SK-N-SH treated with all-trans-retinoic acid at 6 μM for 48 hours (cell line): ENCODE measurements around the gene PPARGC1A.

Experiments used
- ATAC-seq: fragments of 200-7000 bp; cut with Tn5 transposase; 3 replicates; pipeline ENCODE4 v1.9.1; 2020; ENCODE audit warnings: mild to moderate bottlenecking, moderate library complexity
- ARNTL ChIP-seq: fragments of 450-650 bp; formaldehyde crosslinking; IDR thresholded peaks from 2 replicates; pipeline ENCODE4 v1.5.0; 2020; ENCODE audit warnings: low read depth, mild to moderate bottlenecking, moderate library complexity, borderline replicate concordance
- BACH2 ChIP-seq: fragments of 250-450 bp; sonication (Bioruptor Pico); IDR thresholded peaks from 2 replicates; pipeline ENCODE4 v1.9.0; 2021; ENCODE audit warnings: mild to moderate bottlenecking, borderline replicate concordance
- CREB5 ChIP-seq: fragments of 250-450 bp; sonication (Bioruptor Pico); IDR thresholded peaks from 2 replicates; pipeline ENCODE4 v1.5.1; 2020; ENCODE audit warnings: low read depth, mild to moderate bottlenecking, moderate library complexity
- CSDC2 ChIP-seq: fragments of 250-450 bp; sonication (Bioruptor Pico); IDR thresholded peaks from 2 replicates; pipeline ENCODE4 v1.5.0; 2020; ENCODE audit warnings: mild to moderate bottlenecking, moderate library complexity
- CSRNP3 ChIP-seq: fragments of 250-450 bp; sonication (Bioruptor Pico); IDR thresholded peaks from 2 replicates; pipeline ENCODE4 v1.5.1; 2021; ENCODE audit warnings: mild to moderate bottlenecking, moderate library complexity
- ESRRG ChIP-seq: fragments of 250-450 bp; sonication (Bioruptor Pico); IDR thresholded peaks from 2 replicates; pipeline ENCODE4 v1.6.1; 2021; ENCODE audit warnings: mild to moderate bottlenecking
- GLIS3 ChIP-seq: fragments of 250-450 bp; sonication (Bioruptor Pico); IDR thresholded peaks from 2 replicates; pipeline ENCODE4 v1.5.0; 2020; ENCODE audit warnings: mild to moderate bottlenecking, moderate library complexity
- ISL1 ChIP-seq: fragments of 250-450 bp; sonication (Bioruptor Pico); IDR thresholded peaks from 2 replicates; pipeline ENCODE4 v2.1.2; 2022; ENCODE audit warnings: mild to moderate bottlenecking, moderate library complexity
- PPARA ChIP-seq: fragments of 250-450 bp; sonication (Bioruptor Pico); IDR thresholded peaks from 2 replicates; pipeline ENCODE4 v1.5.0; 2020; ENCODE audit warnings: mild to moderate bottlenecking, borderline replicate concordance
- RARB ChIP-seq: fragments of 250-450 bp; sonication (Bioruptor Pico); IDR thresholded peaks from 2 replicates; pipeline ENCODE4 v1.8.0; 2021; ENCODE audit warnings: mild to moderate bottlenecking, moderate library complexity
- SNAI2 ChIP-seq: fragments of 250-450 bp; sonication (Bioruptor Pico); IDR thresholded peaks from 2 replicates; pipeline ENCODE4 v1.5.0; 2020; ENCODE audit warnings: mild to moderate bottlenecking, moderate library complexity
- TCF4 ChIP-seq: fragments of 250-450 bp; sonication (Bioruptor Pico); IDR thresholded peaks from 2 replicates; pipeline ENCODE4 v1.8.0; 2021; ENCODE audit warnings: mild to moderate bottlenecking, moderate library complexity, borderline replicate concordance
- TOX ChIP-seq: fragments of 250-450 bp; sonication (Bioruptor Pico); IDR thresholded peaks from 2 replicates; pipeline ENCODE4 v1.8.0; 2021; ENCODE audit warnings: mild to moderate bottlenecking, moderate library complexity, borderline replicate concordance
- TSHZ2 ChIP-seq: fragments of 250-450 bp; sonication (Bioruptor Pico); IDR thresholded peaks from 2 replicates; pipeline ENCODE4 v1.5.0; 2020; ENCODE audit warnings: mild to moderate bottlenecking, moderate library complexity
- ZC3H10 ChIP-seq: fragments of 250-450 bp; sonication (Bioruptor Pico); IDR thresholded peaks from 2 replicates; pipeline ENCODE4 v1.5.1; 2021; ENCODE audit warnings: mild to moderate bottlenecking, moderate library complexity
- ZFP3 ChIP-seq: fragments of 250-450 bp; sonication (Bioruptor Pico); IDR thresholded peaks from 2 replicates; pipeline ENCODE4 v1.5.0; 2020; ENCODE audit warnings: mild to moderate bottlenecking, moderate library complexity
- ZFP30 ChIP-seq: fragments of 450-650 bp; formaldehyde crosslinking; IDR thresholded peaks from 2 replicates; pipeline ENCODE4 v1.5.0; 2022; ENCODE audit warnings: mild to moderate bottlenecking, moderate library complexity
- ZNF70 ChIP-seq: fragments of 450-650 bp; formaldehyde crosslinking; IDR thresholded peaks from 2 replicates; pipeline ENCODE4 v1.5.0; 2020; ENCODE audit warnings: mild to moderate bottlenecking, moderate library complexity
- ZNF8 ChIP-seq: fragments of 450-650 bp; formaldehyde crosslinking; IDR thresholded peaks from 2 replicates; pipeline ENCODE4 v1.5.0; 2020; ENCODE audit warnings: mild to moderate bottlenecking, moderate library complexity
- TF ChIP-seq, protein P1 (sequence below): fragments of 250-450 bp; sonication (Bioruptor Pico); IDR thresholded peaks from 2 replicates; pipeline ENCODE4 v1.8.0; 2020; ENCODE audit warnings: mild to moderate bottlenecking, moderate library complexity, borderline replicate concordance

The PPARGC1A gene

DNA sequence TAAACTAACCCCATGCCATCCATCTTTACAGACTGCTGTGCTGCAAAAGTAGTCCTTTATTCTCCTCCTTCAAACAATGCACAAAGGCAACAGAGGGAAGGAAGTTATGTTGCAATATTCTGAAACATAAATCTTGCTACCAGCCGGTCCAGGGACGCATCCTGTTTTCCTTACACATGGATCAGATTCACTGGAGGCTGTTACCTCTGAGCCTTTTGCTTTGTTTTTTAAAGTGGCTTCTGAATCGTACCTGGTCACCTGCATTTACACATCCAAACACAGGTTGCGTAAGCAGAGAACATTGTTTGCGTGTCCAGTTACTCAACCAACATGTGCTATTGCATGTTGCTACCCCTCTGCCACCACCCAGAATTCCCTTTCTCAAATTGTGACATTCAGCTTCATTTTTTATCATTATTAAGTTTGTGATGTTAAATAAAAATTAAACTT is 8.8 kb downstream of the PPARGC1A start:
- TF ChIP-seq CSRNP3 (CRISPR knock-in tag) (no peak), ESRRG (CRISPR knock-in tag) (no peak), TCF4 (no peak), RARB (CRISPR knock-in tag) (no peak), SNAI2 (CRISPR knock-in tag) (no peak), PPARA (CRISPR knock-in tag) (no peak), TOX (no peak), ISL1 (no peak), ZC3H10 (CRISPR knock-in tag) (no peak), ZNF70 (CRISPR knock-in tag) (no peak), CREB5 (CRISPR knock-in tag) (no peak), BACH2 (CRISPR knock-in tag) (no peak)
- TF ChIP-seq, all 23 proteins: peak for 0
- no peak for ATAC-seq

DNA sequence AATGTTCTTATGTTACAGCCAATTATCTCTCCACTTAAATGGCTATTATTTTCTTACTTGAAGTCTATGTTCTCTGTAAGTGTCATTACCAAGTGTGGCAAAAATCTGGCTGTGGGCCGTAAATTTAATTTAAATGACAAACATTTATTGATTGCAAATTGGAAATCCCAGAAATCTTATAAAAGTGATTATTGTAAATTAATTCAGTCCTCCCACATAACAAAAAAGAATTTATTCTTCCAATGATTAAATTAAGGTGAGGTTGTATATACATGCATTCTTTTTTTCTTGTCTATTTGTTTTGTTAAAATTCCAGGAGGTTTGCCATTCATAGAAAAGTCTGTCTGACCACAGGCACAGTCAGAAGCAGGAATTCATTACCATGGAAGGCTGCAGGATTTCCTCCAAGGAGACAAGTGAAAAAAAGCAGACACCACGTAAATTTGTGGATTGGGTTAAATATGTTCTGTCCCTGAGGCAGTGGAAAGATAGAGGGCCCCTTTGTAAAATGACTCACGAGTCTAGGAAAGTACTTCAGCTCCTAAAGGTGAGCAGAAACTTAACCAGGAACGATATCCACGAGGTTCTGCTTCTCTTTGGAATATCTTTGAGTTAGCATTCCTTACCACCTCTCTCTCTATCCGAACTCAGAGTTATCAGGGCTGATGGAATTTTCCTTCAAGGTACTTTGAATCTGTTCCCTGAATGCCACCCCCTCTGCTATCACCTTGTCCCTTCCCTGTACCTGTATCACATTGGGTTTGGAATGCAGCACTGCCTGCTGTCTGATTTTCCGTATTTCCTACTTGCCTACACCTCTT is 10.7 kb downstream of the PPARGC1A start:
- ATAC-seq: no peak
- TF ChIP-seq CSDC2 (CRISPR knock-in tag) (no peak), GLIS3 (CRISPR knock-in tag) (no peak), TOX (no peak), TSHZ2 (no peak), TCF4 (peak; percentile 37; the same call in 1 of the 2 replicates), PPARA (CRISPR knock-in tag) (no peak), ZFP30 (CRISPR knock-in tag) (no peak), ISL1 (peak; percentile 63), CREB5 (CRISPR knock-in tag) (0 out of 2 replicates have a peak, but pooled peaks have one; percentile 24)
- TF ChIP-seq, protein P1, sequence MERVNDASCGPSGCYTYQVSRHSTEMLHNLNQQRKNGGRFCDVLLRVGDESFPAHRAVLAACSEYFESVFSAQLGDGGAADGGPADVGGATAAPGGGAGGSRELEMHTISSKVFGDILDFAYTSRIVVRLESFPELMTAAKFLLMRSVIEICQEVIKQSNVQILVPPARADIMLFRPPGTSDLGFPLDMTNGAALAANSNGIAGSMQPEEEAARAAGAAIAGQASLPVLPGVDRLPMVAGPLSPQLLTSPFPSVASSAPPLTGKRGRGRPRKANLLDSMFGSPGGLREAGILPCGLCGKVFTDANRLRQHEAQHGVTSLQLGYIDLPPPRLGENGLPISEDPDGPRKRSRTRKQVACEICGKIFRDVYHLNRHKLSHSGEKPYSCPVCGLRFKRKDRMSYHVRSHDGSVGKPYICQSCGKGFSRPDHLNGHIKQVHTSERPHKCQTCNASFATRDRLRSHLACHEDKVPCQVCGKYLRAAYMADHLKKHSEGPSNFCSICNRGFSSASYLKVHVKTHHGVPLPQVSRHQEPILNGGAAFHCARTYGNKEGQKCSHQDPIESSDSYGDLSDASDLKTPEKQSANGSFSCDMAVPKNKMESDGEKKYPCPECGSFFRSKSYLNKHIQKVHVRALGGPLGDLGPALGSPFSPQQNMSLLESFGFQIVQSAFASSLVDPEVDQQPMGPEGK (CRISPR knock-in tag): no peak
- TF ChIP-seq, all 23 proteins: peak for 3

- TF ChIP-seq ISL1: no peak
- no peak for TF ChIP-seq ZNF70 (CRISPR knock-in tag)
- TF ChIP-seq, protein P1 (CRISPR knock-in tag): no peak
- TF ChIP-seq CSDC2 (CRISPR knock-in tag): no peak
- no peak for TF ChIP-seq RARB (CRISPR knock-in tag)
- no peak for TF ChIP-seq ZFP30 (CRISPR knock-in tag)
- no peak for TF ChIP-seq SNAI2 (CRISPR knock-in tag)
- no peak for TF ChIP-seq ESRRG (CRISPR knock-in tag)
- TF ChIP-seq GLIS3 (CRISPR knock-in tag): no peak
- TF ChIP-seq ZFP3 (CRISPR knock-in tag): no peak
- no peak for TF ChIP-seq ARNTL
- no peak for TF ChIP-seq ZNF8 (CRISPR knock-in tag)
- TF ChIP-seq ZC3H10 (CRISPR knock-in tag): no peak
- ATAC-seq: no peak
Observed at GRCh38 chr4:23878246-23878891, 11.5 kb downstream of the PPARGC1A start.
